GM13977 (cell line): ENCODE measurements around the gene PAK5.

Experiments used
- DNase-seq: peaks from one replicate; pipeline ENCODE4 v3.0.0; 2012; ENCODE audit warnings: low spot score
- CTCF ChIP-seq: IDR thresholded peaks from 2 replicates; pipeline ENCODE4 v1.5.1; 2012; ENCODE audit warnings: mild to moderate bottlenecking, control low read depth; ENCODE audit not compliant: insufficient read depth; ENCODE audit errors: extremely low read depth, missing control alignments
- in situ Hi-C: fragments of 300-500 bp; cut with MboI; formaldehyde crosslinking; loops from one replicate; pipeline ENCODE4 v1.12.0; 2022; ENCODE audit warnings: low sequenced_read_pairs, low pct_unique_long_range_greater_than_20kb, mixed read lengths, inconsistent platforms; ENCODE audit not compliant: unreplicated experiment

Gene PAK5

GRCh38 chr20:9509246-9509645 is 329.6 kb downstream of the PAK5 start:
- in situ Hi-C loops = no loop called here
- no peak for TF ChIP-seq CTCF
- DNase-seq = no peak

- no peak for DNase-seq
- in situ Hi-C loops = no loop called here
- no peak for TF ChIP-seq CTCF
These were observed 330.1 kb downstream of the PAK5 start for GRCh38 chr20:9508696-9509178.

- in situ Hi-C loops = no loop called here
- no peak for TF ChIP-seq CTCF
- no peak for DNase-seq
These were observed 330.6 kb downstream of the PAK5 start for GRCh38 chr20:9508240-9508661.

GRCh38 chr20:9507544-9508239 is 331.2 kb downstream of the PAK5 start:
- no peak for TF ChIP-seq CTCF
- DNase-seq = no peak
- in situ Hi-C loops = no loop called here

GRCh38 chr20:9506964-9507369 is 331.9 kb downstream of the PAK5 start:
- no peak for DNase-seq
- no peak for TF ChIP-seq CTCF
- in situ Hi-C loops = no loop called here

GRCh38 chr20:9506280-9506821 is 332.5 kb downstream of the PAK5 start:
- no peak for TF ChIP-seq CTCF
- no peak for DNase-seq
- in situ Hi-C loops = no loop called here
